Measurements from ENCODE around the gene INSRR.

DNA sequence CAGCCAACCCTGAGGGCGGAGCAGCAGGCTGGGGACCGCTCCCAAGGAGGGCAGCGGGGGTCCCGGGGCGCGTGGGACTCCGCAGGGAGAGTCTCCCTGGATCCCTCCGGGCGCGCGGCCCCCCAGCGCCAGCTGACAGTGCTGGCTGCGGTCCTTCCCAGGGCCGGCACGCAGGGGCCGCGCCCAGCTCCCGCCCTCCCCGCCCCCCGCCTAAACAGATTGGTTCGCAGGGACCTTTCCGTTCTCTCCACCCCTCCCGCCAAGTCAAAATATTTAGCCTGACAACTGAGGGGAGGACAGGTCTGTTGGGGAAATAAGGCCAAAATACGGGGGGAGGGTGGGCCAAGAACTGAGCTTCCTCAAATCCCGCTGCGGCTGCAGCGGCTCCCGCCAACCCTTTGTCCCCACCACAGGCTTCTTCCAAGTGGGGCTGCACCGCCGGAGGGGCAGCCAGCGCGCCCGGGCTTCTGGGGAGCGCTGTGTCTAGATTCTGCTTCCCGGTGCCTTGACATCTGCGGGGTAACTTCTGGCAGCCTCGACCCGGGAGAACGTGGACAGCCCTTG is at the start of gene INSRR:
- no peak for TF ChIP-seq CTCF (IDR thresholded peaks at IDR 0.05)
- TF ChIP-seq POLR2AphosphoS5 (IDR thresholded peaks at IDR 0.05) = no peak
- TF ChIP-seq POLR2A (IDR thresholded peaks at IDR 0.05) = no peak
